GM12865 (cell line): ENCODE results near the gene RHBDD2.
"Not testable (repeated sequence)": the region's sequence is repeated elsewhere in the genome, so short reads cannot be mapped to it uniquely, and the experiment has no call there.

ENCODE experiments used
- DNase-seq: peaks from one replicate; pipeline ENCODE4 v3.0.0; 2010; ENCODE audit warnings: low read depth
- H3K4me3 ChIP-seq: 2 replicates; pipeline ENCODE4 v1.5.1; 2011; ENCODE audit warnings: mild to moderate bottlenecking, low read depth, low read length, control low read depth
- TF ChIP-seq, protein P1 (sequence below): IDR thresholded peaks from 2 replicates; pipeline ENCODE4 v1.5.1; 2011; ENCODE audit warnings: low read length, control low read depth, low read depth, inconsistent platforms; ENCODE audit not compliant: insufficient read depth; ENCODE audit errors: missing control alignments

The RHBDD2 gene

DNA sequence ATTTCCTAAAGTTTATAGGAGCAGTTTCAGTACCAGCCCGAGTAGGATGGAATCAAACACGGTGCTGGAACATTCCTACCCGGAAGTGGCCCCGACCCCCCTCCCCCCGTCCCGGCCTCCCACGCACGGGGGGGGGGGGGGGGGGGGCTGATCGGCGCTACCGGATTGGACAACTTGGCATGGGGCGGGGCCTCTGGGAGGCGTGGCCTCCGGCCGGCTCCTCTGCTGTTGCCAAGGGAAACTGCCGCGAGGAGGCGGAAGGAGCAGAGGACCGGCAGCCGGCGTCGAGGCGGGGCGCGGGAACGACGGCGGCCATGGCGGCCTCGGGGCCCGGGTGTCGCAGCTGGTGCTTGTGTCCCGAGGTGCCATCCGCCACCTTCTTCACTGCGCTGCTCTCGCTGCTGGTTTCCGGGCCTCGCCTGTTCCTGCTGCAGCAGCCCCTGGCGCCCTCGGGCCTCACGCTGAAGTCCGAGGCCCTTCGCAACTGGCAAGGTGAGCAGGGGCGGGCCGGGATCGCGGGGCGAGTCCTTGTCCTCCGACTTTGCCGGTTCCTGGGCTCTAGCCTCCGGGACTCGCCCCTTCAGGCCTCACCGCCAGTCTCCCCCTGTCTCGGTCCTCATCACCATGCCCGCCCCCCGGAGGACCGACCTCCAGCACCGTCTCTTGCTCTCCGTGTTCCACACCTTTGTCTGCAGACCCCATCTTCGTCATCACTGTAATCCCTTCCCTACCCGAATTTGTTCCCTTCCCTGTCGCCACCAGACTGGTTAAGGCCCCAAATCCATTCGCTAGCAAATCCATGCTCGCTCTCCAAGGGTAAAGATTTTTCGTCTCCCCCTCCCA, at the start of gene RHBDD2:
Gene RHBDD2, plus strand, starts transcription at position 266 of the 843 bp plus-strand sequence. Its CDS starts 49 bp downstream, at position 315.
- TF ChIP-seq, protein P1, sequence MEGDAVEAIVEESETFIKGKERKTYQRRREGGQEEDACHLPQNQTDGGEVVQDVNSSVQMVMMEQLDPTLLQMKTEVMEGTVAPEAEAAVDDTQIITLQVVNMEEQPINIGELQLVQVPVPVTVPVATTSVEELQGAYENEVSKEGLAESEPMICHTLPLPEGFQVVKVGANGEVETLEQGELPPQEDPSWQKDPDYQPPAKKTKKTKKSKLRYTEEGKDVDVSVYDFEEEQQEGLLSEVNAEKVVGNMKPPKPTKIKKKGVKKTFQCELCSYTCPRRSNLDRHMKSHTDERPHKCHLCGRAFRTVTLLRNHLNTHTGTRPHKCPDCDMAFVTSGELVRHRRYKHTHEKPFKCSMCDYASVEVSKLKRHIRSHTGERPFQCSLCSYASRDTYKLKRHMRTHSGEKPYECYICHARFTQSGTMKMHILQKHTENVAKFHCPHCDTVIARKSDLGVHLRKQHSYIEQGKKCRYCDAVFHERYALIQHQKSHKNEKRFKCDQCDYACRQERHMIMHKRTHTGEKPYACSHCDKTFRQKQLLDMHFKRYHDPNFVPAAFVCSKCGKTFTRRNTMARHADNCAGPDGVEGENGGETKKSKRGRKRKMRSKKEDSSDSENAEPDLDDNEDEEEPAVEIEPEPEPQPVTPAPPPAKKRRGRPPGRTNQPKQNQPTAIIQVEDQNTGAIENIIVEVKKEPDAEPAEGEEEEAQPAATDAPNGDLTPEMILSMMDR = no peak
- peak within 1 kb of the TSS; percentile 86 for H3K4me3 ChIP-seq
- DNase-seq = peak; percentile 96

GRCh38 chr7:75829656-75830055, 49.2 kb upstream of the RHBDD2 start:
- DNase-seq = peak; percentile 17
- H3K4me3 ChIP-seq = not testable (repeated sequence)

- H3K4me3 ChIP-seq = no peak overlapping the region
These were observed 47.9 kb upstream of the RHBDD2 start for GRCh38 chr7:75830978-75831377.

DNA sequence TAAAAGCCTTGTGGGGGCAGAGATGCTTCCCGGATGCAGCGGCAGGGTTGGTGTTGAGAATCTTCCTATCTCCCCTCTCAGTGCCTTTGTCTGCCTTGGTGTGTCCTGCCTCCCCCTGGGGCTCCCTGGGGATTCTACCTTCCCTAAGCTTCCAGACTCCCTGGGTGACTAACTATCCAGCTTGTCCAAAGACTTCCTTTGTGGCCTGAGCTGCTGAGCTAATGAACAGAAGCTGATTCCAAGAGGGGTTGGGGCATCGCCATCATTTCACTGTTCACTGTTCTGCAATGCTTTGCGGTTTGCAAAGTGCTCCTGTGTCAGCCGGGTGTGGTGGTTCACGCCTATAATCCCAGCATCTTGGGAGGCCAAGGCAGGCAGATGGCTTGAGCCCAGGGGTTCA, 45.2 kb upstream of the RHBDD2 start:
- not testable (repeated sequence) for DNase-seq, H3K4me3 ChIP-seq

More at GRCh38 chr7:75830978-75831377, 47.9 kb upstream of the RHBDD2 start:
- TF ChIP-seq, protein P1 = no peak
- no peak for DNase-seq

GRCh38 chr7:75835688-75836285, 43.0 kb upstream of the RHBDD2 start:
- DNase-seq = no peak
- H3K4me3 ChIP-seq = no peak overlapping the region
- TF ChIP-seq, protein P1 = no peak

DNA sequence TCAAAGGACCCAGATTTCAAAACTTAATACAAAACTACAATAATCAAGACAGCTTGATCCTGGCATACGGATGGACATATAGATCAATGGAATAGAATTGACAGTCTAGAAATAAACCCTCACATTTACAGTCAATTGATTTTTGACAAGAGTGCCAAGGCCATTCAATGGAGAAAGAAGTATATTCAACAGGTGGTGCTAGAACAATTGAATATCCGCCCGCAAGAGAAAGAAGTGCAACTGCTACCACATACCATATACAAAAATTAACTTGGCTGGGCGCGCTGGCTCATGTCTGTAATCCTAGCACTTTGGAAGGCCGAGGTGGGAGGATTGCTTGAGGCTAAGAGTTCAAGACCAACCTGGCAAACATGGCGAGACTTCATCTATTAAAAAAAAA, 42.0 kb upstream of the RHBDD2 start:
- H3K4me3 ChIP-seq = no peak overlapping the region
- TF ChIP-seq, protein P1 = no peak
- no peak for DNase-seq

- H3K4me3 ChIP-seq = not testable (repeated sequence)
These were observed 40.4 kb upstream of the RHBDD2 start for GRCh38 chr7:75838281-75838930.

DNA sequence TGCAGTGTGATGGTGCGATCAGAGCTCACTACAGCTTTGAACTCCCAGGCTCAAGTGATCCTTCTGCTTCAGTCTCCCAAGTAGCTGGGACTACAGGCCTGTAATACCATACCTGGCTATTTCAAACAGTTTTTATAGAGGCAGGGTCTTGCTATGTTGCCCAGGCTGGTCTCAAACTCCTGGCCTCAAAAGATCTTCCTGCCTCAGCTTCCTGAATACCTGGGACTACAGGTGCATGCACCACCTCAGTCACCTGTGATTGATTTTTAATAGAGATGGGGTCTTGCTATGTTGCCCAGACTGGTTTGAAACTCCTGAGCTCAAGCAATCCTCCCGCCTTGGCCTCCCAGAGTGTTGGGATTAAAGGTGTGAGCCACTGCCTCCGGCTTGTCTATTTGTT, 38.8 kb upstream of the RHBDD2 start:
- no peak overlapping the region for H3K4me3 ChIP-seq
- TF ChIP-seq, protein P1 = no peak
- DNase-seq = no peak

More at GRCh38 chr7:75838281-75838930, 40.4 kb upstream of the RHBDD2 start:
- not testable (repeated sequence) for DNase-seq
